HepG2 (cell line): ENCODE measurements around the gene OVCH1. TPM values are rescaled to one million over a fixed set of nuclear protein-coding genes. Genes with fewer than 3 reads are reported as not detected.

Source experiments
- ATAC-seq: fragments of 200-7000 bp; cut with Tn5 transposase; 3 replicates; pipeline ENCODE4 v1.9.1; 2020; ENCODE audit warnings: mild to moderate bottlenecking, moderate library complexity
- BruUV-seq: library from RNA; stranded (reverse); fragments of 400-500 nt; replicated peaks from 2 replicates; lab custom pipeline; 2021; lab: Mats Ljungman, UMichigan
- CTCF ChIA-PET: fragments of 300-600 bp; formaldehyde crosslinking; extraction: SDS; loops from one replicate; lab custom pipeline; 2021; ENCODE audit warnings: low total read pairs, inconsistent platforms, low intra/inter-chr PET ratio; lab: Yijun Ruan, JAX
- POLR2A ChIA-PET: fragments of 350-600 bp; sonication (Branson Sonifier 250); formaldehyde crosslinking; loops from one replicate; lab custom pipeline; 2020; ENCODE audit warnings: antibody characterized with exemption, inconsistent platforms; lab: Yijun Ruan, JAX
- DNase-seq: peaks from one replicate; pipeline ENCODE4 v3.0.0-alpha.2; 2015; ENCODE audit warnings: low spot score
- FAIRE-seq: peaks from 3 replicates; lab custom pipeline; 2011; peaks lifted over from hg19 to GRCh38; lab: Jason Lieb, UNC
- H2AFZ ChIP-seq: one replicate; pipeline ENCODE4 v1.6.1; 2011; ENCODE audit warnings: low read length, inconsistent platforms
- H3K27ac ChIP-seq: fragments of 300-600 bp; 3 replicates; pipeline ENCODE4 v1.8.0; 2011; ENCODE audit warnings: mixed run types, mild to moderate bottlenecking, mixed read lengths, low read length, inconsistent platforms; ENCODE audit not compliant: insufficient read depth; ENCODE audit errors: extremely low read length
- H3K27me3 ChIP-seq, 2 experiments: fragments of 200-600 bp in 1 of 2; 2 replicates in 1 of 2; 3 replicates in 1 of 2; pipeline versions ENCODE4 v1.6.0 to v1.8.0; 2011; ENCODE audit warnings: low read length in 2 of 2, mild to moderate bottlenecking in 2 of 2, moderate library complexity in 2 of 2, inconsistent platforms in 1 of 2; ENCODE audit not compliant: insufficient read depth in 2 of 2, control insufficient read depth in 1 of 2
- H3K36me3 ChIP-seq, 2 experiments: fragments of 200-600 bp in 1 of 2; replicated peaks in 1 of 2; 2 replicates in 1 of 2; 3 replicates in 1 of 2; pipeline versions ENCODE4 v1.5.1 to v1.8.0; 2011; ENCODE audit warnings: low read length in 2 of 2, inconsistent platforms in 1 of 2; ENCODE audit not compliant: insufficient read depth in 2 of 2, control insufficient read depth in 1 of 2
- H3K4me1 ChIP-seq: 2 replicates; pipeline ENCODE4 v1.5.1; 2012; ENCODE audit warnings: low read length, inconsistent platforms; ENCODE audit not compliant: insufficient read depth
- H3K4me2 ChIP-seq: 2 replicates; pipeline ENCODE4 v1.6.0; 2011; ENCODE audit warnings: low read depth, low read length, inconsistent platforms
- H3K4me3 ChIP-seq, 3 experiments: fragments of 200-600 bp in 1 of 3; sonication (generic), shearing (Covaris generic) in 1 of 3; replicated peaks in 1 of 3; 2 replicates each; pipeline ENCODE4 v1.5.1; 2011 to 2016; ENCODE audit warnings: low read length in 3 of 3, inconsistent platforms in 2 of 3, low read depth in 2 of 3, mild to moderate bottlenecking in 2 of 3, control low read depth in 1 of 3, mixed read lengths in 1 of 3; ENCODE audit not compliant: insufficient read depth in 1 of 3
- H3K79me2 ChIP-seq: one replicate; pipeline ENCODE4 v1.6.1; 2011; ENCODE audit warnings: low read length, inconsistent platforms; ENCODE audit not compliant: insufficient read depth
- H3K9ac ChIP-seq: 2 replicates; pipeline ENCODE4 v1.6.0; 2011; ENCODE audit warnings: mild to moderate bottlenecking, low read depth, low read length, inconsistent platforms; ENCODE audit not compliant: insufficient read depth
- H3K9me3 ChIP-seq: 2 replicates; pipeline ENCODE4 v1.5.1; 2012; ENCODE audit warnings: mild to moderate bottlenecking, low read length
- H4K20me1 ChIP-seq: 2 replicates; pipeline ENCODE4 v1.6.0; 2011; ENCODE audit warnings: inconsistent platforms, mild to moderate bottlenecking, low read length, moderate library complexity; ENCODE audit not compliant: insufficient read depth
- PHF20 ChIP-seq: sonication (generic); formaldehyde crosslinking; IDR thresholded peaks from 2 replicates; pipeline ENCODE4 v1.5.0; 2020; ENCODE audit warnings: mild to moderate bottlenecking, missing genetic modification reagents
- SKI ChIP-seq: fragments of 450-650 bp; IDR thresholded peaks from one replicate; pipeline ENCODE4 v1.6.1; 2018; ENCODE audit warnings: mild to moderate bottlenecking; ENCODE audit not compliant: partially characterized antibody
- ZEB1 ChIP-seq: IDR thresholded peaks from 2 replicates; pipeline ENCODE4 v1.6.1; 2012; ENCODE audit warnings: mild to moderate bottlenecking, low read depth, inconsistent platforms; ENCODE audit not compliant: insufficient replicate concordance
- ZFP36L1 ChIP-seq: sonication (generic); formaldehyde crosslinking; IDR thresholded peaks from 2 replicates; pipeline ENCODE4 v1.8.0; 2022; ENCODE audit warnings: mild to moderate bottlenecking, missing genetic modification reagents, moderate library complexity
- ZNF766 ChIP-seq: sonication (generic); formaldehyde crosslinking; IDR thresholded peaks from 2 replicates; pipeline ENCODE4 v1.5.0; 2020; ENCODE audit warnings: missing genetic modification reagents, borderline replicate concordance
- ZNF776 ChIP-seq: sonication (generic); formaldehyde crosslinking; IDR thresholded peaks from 2 replicates; pipeline ENCODE4 v1.4.0; 2020; ENCODE audit warnings: mild to moderate bottlenecking, missing genetic modification reagents
- WGBS: methylation state at CpG from one replicate; pipeline ENCODE4 v1.1.6; 2017; ENCODE audit warnings: low lambda C conversion rate; 5-methylcytosine and 5-hydroxymethylcytosine counted together
- in situ Hi-C: cut with HindIII; loops from 2 replicates; pipeline ENCODE4 v1.10.0; 2017; ENCODE audit warnings: low pct_unique_long_range_greater_than_20kb; ENCODE audit not compliant: extremely low pct_ligation_motif_present
- intact Hi-C: fragments of 100-400 bp; cut with micrococcal nuclease; formaldehyde crosslinking; loops from one replicate; pipeline ENCODE4 v1.10.0; 2022; ENCODE audit not compliant: unreplicated experiment
- polyA plus RNA-seq, 8 experiments: library from polyadenylated mRNA; depleted of rRNA in 3 of 8; stranded (reverse) in 7 of 8; unstranded in 1 of 8; fragments of >200 nt; fragmentation: Illumina TruSeq in 4 of 8; extraction: Trizol in 4 of 8; gene quantifications; 2 replicates each; pipeline versions ENCODE4 v1.2.1 to v1.2.3, GENCODE V29; 2011 to 2016; ENCODE audit warnings: low read depth in 4 of 8, missing spikeins in 1 of 8, mixed read lengths in 1 of 8; ENCODE audit not compliant: insufficient read depth in 1 of 8
- total RNA-seq, 5 experiments: library from RNA; depleted of rRNA; stranded (reverse); fragments of >200 nt; fragmentation: Illumina TruSeq; extraction: Trizol; gene quantifications; 2 replicates each; pipeline ENCODE4 v1.2.3, GENCODE V29; 2016; ENCODE audit warnings: low read depth in 1 of 5
- TF ChIP-seq, protein P1 (sequence below): sonication (generic); formaldehyde crosslinking; IDR thresholded peaks from 2 replicates; pipeline ENCODE4 v1.4.0; 2020; ENCODE audit warnings: missing genetic modification reagents
- TF ChIP-seq, protein P2 (sequence below): IDR thresholded peaks from 2 replicates; pipeline ENCODE4 v1.6.1; 2012; ENCODE audit warnings: inconsistent platforms
- TF ChIP-seq, protein P3 (sequence below): sonication (generic); formaldehyde crosslinking; IDR thresholded peaks from 2 replicates; pipeline ENCODE4 v1.5.0; 2020; ENCODE audit warnings: mild to moderate bottlenecking, missing genetic modification reagents, borderline replicate concordance

Gene OVCH1
- total and polyA plus RNA-seq, 2 of the 13 experiments (the other 11 are each of a cell fraction or from before 2014, with no cell fraction given), result not detected

DNA sequence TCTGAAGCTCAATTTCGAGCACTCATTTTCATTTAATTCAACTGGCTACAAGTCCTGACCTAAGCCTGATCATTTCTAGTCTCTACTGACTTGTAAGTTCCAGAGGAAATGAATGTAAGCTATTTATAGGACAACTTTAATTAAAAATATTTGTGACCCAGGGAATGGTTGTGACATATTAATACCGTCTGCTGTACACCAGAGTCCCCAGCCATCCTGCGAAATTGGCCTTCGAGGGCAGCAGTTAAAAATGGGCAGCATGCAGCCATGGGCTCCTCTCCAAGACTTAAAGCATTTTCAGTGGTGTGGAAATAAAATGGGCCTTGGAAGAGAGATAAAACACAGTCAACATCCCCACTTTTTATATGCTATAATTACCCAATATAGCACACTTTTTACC, 30.7 kb upstream of the OVCH1 start (continued):
- TF ChIP-seq, protein P1, sequence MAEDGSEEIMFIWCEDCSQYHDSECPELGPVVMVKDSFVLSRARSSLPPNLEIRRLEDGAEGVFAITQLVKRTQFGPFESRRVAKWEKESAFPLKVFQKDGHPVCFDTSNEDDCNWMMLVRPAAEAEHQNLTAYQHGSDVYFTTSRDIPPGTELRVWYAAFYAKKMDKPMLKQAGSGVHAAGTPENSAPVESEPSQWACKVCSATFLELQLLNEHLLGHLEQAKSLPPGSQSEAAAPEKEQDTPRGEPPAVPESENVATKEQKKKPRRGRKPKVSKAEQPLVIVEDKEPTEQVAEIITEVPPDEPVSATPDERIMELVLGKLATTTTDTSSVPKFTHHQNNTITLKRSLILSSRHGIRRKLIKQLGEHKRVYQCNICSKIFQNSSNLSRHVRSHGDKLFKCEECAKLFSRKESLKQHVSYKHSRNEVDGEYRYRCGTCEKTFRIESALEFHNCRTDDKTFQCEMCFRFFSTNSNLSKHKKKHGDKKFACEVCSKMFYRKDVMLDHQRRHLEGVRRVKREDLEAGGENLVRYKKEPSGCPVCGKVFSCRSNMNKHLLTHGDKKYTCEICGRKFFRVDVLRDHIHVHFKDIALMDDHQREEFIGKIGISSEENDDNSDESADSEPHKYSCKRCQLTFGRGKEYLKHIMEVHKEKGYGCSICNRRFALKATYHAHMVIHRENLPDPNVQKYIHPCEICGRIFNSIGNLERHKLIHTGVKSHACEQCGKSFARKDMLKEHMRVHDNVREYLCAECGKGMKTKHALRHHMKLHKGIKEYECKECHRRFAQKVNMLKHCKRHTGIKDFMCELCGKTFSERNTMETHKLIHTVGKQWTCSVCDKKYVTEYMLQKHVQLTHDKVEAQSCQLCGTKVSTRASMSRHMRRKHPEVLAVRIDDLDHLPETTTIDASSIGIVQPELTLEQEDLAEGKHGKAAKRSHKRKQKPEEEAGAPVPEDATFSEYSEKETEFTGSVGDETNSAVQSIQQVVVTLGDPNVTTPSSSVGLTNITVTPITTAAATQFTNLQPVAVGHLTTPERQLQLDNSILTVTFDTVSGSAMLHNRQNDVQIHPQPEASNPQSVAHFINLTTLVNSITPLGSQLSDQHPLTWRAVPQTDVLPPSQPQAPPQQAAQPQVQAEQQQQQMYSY (CRISPR knock-in tag), result no peak
- TF ChIP-seq, all 625 proteins: peak for 0

DNA sequence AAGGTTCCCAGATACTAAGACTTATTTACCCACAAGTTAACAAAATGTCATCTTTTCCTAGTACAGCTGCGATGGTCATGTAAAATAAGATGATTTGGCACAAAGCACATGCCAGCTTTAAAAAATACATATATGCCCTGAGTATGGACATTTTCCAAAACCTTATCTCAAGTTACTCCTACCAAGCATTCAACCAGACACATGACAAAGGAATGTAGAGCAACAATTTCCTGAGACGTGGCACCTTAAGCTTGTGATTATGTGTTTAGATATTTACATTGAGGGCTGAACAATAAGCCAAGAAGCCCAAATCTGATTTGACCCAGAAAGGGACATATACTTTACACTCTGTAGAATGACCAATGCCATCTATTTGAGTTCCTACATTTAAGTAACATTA, 24.5 kb upstream of the OVCH1 start:
- intact Hi-C loops (loop anchor here (5.0 kb wide), 1 partner anchor 610 kb away; no protein-coding TSS in a partner anchor), in situ Hi-C loops (no loop called here)
- CTCF ChIA-PET, result no interaction called here
- FAIRE-seq, result no peak
- no peak overlapping the region for H3K4me3 ChIP-seq
- BruUV-seq, result no TSS peak
- TF ChIP-seq, protein P2, sequence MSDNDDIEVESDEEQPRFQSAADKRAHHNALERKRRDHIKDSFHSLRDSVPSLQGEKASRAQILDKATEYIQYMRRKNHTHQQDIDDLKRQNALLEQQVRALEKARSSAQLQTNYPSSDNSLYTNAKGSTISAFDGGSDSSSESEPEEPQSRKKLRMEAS, result no peak
- TF ChIP-seq ZNF766 (CRISPR knock-in tag) (no peak), PHF20 (CRISPR knock-in tag) (no peak), ZFP36L1 (CRISPR knock-in tag) (no peak), SKI (no peak), ZNF776 (CRISPR knock-in tag) (no peak), ZEB1 (no peak)
- TF ChIP-seq, protein P3, sequence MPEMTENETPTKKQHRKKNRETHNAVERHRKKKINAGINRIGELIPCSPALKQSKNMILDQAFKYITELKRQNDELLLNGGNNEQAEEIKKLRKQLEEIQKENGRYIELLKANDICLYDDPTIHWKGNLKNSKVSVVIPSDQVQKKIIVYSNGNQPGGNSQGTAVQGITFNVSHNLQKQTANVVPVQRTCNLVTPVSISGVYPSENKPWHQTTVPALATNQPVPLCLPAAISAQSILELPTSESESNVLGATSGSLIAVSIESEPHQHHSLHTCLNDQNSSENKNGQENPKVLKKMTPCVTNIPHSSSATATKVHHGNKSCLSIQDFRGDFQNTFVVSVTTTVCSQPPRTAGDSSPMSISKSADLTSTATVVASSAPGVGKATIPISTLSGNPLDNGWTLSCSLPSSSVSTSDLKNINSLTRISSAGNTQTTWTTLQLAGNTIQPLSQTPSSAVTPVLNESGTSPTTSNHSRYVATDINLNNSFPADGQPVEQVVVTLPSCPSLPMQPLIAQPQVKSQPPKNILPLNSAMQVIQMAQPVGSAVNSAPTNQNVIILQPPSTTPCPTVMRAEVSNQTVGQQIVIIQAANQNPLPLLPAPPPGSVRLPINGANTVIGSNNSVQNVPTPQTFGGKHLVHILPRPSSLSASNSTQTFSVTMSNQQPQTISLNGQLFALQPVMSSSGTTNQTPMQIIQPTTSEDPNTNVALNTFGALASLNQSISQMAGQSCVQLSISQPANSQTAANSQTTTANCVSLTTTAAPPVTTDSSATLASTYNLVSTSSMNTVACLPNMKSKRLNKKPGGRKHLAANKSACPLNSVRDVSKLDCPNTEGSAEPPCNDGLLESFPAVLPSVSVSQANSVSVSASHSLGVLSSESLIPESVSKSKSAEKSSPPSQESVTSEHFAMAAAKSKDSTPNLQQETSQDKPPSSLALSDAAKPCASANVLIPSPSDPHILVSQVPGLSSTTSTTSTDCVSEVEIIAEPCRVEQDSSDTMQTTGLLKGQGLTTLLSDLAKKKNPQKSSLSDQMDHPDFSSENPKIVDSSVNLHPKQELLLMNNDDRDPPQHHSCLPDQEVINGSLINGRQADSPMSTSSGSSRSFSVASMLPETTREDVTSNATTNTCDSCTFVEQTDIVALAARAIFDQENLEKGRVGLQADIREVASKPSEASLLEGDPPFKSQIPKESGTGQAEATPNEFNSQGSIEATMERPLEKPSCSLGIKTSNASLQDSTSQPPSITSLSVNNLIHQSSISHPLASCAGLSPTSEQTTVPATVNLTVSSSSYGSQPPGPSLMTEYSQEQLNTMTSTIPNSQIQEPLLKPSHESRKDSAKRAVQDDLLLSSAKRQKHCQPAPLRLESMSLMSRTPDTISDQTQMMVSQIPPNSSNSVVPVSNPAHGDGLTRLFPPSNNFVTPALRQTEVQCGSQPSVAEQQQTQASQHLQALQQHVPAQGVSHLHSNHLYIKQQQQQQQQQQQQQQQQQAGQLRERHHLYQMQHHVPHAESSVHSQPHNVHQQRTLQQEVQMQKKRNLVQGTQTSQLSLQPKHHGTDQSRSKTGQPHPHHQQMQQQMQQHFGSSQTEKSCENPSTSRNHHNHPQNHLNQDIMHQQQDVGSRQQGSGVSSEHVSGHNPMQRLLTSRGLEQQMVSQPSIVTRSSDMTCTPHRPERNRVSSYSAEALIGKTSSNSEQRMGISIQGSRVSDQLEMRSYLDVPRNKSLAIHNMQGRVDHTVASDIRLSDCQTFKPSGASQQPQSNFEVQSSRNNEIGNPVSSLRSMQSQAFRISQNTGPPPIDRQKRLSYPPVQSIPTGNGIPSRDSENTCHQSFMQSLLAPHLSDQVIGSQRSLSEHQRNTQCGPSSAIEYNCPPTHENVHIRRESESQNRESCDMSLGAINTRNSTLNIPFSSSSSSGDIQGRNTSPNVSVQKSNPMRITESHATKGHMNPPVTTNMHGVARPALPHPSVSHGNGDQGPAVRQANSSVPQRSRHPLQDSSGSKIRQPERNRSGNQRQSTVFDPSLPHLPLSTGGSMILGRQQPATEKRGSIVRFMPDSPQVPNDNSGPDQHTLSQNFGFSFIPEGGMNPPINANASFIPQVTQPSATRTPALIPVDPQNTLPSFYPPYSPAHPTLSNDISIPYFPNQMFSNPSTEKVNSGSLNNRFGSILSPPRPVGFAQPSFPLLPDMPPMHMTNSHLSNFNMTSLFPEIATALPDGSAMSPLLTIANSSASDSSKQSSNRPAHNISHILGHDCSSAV (CRISPR knock-in tag), result no peak
- H3K9ac ChIP-seq, result no peak overlapping the region
- no peak overlapping the region for H3K27ac ChIP-seq
- no peak for DNase-seq
- H3K79me2 ChIP-seq, result no peaks in the 10 kb centered on the region
- no peak for ATAC-seq
- H3K4me1 ChIP-seq, result no peaks in the 10 kb centered on the region
- no peaks in the 10 kb centered on the region for H4K20me1 ChIP-seq
- H3K27me3 ChIP-seq, result no peaks in the 10 kb centered on the region
- no peak overlapping the region for H3K4me2 ChIP-seq
- no peak overlapping the region for H2AFZ ChIP-seq
- POLR2A ChIA-PET, result no interaction called here
- H3K9me3 ChIP-seq, result no peaks in the 10 kb centered on the region
- H3K36me3 ChIP-seq, result no peaks in the 10 kb centered on the region
- WGBS, result 39% methylated on average over 2 of the region's 2 CpGs
